Measurements from ENCODE around the gene UVSSA.

UVSSA gene

GRCh38 chr4:1346781-1347409 is at the start of gene UVSSA:
TSS of gene UVSSA (plus strand) at chr4:1347208. CDS start at chr4:1348092, 884 bp downstream.
- POLR2A ChIA-PET: interaction anchor here (1.1 to 2.8 kb wide), 5 partner anchors 15 to 374 kb away, joined by 3 to 16 read pairs (median 4); partner anchors contain the start of genes CTBP1, TACC3 and TMEM129
- no peak for TF ChIP-seq CTCF (IDR thresholded peaks at IDR 0.05; ENCODE audit: insufficient read depth, low read length, missing control alignments)
- peak; percentile 97 for DNase-seq (ENCODE audit: low read depth, low spot score)
- CTCF ChIA-PET: interaction anchor here (1.0 to 5.1 kb wide), 6 partner anchors 12 to 216 kb away, joined by 3 to 55 read pairs (median 4); no protein-coding TSS in a partner anchor
- peak within 1 kb of the TSS; percentile 76 for H3K4me3 ChIP-seq (ENCODE audit: low read depth, low read length)

- TF ChIP-seq CTCF (IDR thresholded peaks at IDR 0.05; ENCODE audit: insufficient read depth, low read length, missing control alignments): no peak
- ChIA-PET POLR2A (no interaction called here), CTCF (no interaction called here)
- no peak for DNase-seq (ENCODE audit: low read depth, low spot score)
- no peak overlapping the region for H3K4me3 ChIP-seq (ENCODE audit: low read depth, low read length)
Observed at GRCh38 chr4:1297456-1298325, 49.3 kb upstream of the UVSSA start.

- ChIA-PET CTCF (interaction anchor here (1.0 kb wide), 1 partner anchor 30 kb away, joined by 3 read pairs; no protein-coding TSS in a partner anchor), POLR2A (no interaction called here)
- TF ChIP-seq CTCF (IDR thresholded peaks at IDR 0.05; ENCODE audit: insufficient read depth, low read length, missing control alignments): no peak
- H3K4me3 ChIP-seq (ENCODE audit: low read depth, low read length): no peak overlapping the region
- no peak for DNase-seq (ENCODE audit: low read depth, low spot score)
Observed at GRCh38 chr4:1298461-1298860, 48.5 kb upstream of the UVSSA start.

GRCh38 chr4:1299301-1299860 is 47.6 kb upstream of the UVSSA start:
- ChIA-PET CTCF (interaction anchor here (0.7 to 2.1 kb wide), 4 partner anchors 9 to 31 kb away, joined by 3 to 9 read pairs (median 4); no protein-coding TSS in a partner anchor), POLR2A (no interaction called here)
- DNase-seq (ENCODE audit: low read depth, low spot score): no peak
- H3K4me3 ChIP-seq (ENCODE audit: low read depth, low read length): no peak overlapping the region
- no peak for TF ChIP-seq CTCF (IDR thresholded peaks at IDR 0.05; ENCODE audit: insufficient read depth, low read length, missing control alignments)

- no peak for TF ChIP-seq CTCF (IDR thresholded peaks at IDR 0.05; ENCODE audit: insufficient read depth, low read length, missing control alignments)
- DNase-seq (ENCODE audit: low read depth, low spot score): no peak
- CTCF ChIA-PET: interaction anchor here (0.7 to 2.1 kb wide), 3 partner anchors 9 to 169 kb away, joined by 3 to 9 read pairs (median 4); no protein-coding TSS in a partner anchor
- POLR2A ChIA-PET: interaction anchor here (2.0 kb wide), 1 partner anchor 11 kb away, joined by 10 read pairs; the partner anchor contains the start of gene MAEA
- no peak overlapping the region for H3K4me3 ChIP-seq (ENCODE audit: low read depth, low read length)
Observed at GRCh38 chr4:1300466-1301455, 46.2 kb upstream of the UVSSA start.
